ENCODE results near the gene MYO15B. TPM values are rescaled to one million over a fixed set of nuclear protein-coding genes. Genes with fewer than 3 reads are reported as not detected.

The MYO15B gene
- total RNA-seq, 3 donors from 2014 or later: 591 to 1,071 (median 660) TPM

DNA sequence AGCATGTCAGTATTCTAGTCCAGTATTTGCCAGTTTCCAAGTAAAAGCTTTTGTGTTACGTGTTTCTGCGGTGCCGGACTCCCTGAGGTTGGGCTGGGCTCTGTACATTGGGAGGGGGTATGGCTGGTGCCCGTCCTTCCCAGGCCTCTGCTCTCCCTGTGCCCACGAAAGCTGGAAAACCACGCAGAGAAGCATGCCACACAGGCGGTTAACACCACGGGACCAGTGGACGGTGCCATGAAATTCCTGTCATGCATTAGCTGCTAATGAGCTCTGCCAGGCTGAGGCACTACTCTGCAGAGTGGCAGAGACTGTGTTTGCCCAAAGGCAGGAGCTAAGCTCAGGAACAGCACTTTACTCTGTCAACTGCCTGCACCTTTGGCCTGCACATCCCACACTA, 53.7 kb downstream of the MYO15B start:
- Histone ChIP-seq H3K9me3 (no peaks in the 10 kb centered on the region), H3K4me3 (no peak overlapping the region), H3K36me3 (ENCODE audit: low read depth) (no peaks in the 10 kb centered on the region), H3K4me1 (ENCODE audit: low read depth) (peaks cover 32% of the 10 kb centered on the region)
- ATAC-seq (no peak), DNase-seq (no peak)
- TF ChIP-seq, protein P1, sequence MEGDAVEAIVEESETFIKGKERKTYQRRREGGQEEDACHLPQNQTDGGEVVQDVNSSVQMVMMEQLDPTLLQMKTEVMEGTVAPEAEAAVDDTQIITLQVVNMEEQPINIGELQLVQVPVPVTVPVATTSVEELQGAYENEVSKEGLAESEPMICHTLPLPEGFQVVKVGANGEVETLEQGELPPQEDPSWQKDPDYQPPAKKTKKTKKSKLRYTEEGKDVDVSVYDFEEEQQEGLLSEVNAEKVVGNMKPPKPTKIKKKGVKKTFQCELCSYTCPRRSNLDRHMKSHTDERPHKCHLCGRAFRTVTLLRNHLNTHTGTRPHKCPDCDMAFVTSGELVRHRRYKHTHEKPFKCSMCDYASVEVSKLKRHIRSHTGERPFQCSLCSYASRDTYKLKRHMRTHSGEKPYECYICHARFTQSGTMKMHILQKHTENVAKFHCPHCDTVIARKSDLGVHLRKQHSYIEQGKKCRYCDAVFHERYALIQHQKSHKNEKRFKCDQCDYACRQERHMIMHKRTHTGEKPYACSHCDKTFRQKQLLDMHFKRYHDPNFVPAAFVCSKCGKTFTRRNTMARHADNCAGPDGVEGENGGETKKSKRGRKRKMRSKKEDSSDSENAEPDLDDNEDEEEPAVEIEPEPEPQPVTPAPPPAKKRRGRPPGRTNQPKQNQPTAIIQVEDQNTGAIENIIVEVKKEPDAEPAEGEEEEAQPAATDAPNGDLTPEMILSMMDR (IDR thresholded peaks at IDR 0.05): no peak
- intact Hi-C loops (cut with DNase I, micrococcal nuclease): no loop called here

DNA sequence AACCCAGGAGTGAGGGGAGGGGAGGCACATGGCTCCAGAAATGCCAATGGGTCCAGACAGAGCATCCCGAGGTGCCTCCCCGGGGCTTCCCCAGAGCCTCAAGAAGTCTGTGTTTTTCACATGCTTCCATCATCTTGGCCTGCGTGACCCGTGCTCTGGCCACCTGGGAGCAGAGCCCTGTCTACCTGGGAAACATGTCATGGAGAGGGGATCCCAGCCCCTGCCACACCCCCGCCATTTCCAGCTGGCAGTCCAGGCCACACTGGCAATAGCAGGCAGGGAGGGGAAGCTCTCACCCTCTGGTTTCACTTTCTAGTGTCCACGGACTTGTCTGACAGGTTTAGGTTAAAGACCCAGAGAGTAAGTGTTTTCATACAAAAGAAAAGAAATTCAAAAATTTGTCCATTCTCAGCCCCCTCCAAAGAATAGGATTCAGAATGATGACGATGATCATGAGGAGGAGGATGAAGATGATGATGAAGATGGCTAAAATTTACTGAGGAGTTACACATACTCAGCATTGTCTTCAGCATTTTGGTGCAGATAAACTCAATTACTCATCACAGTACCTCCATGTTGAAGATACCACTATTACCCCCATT, 54.7 kb downstream of the MYO15B start:
- Histone ChIP-seq H3K4me3 (no peak overlapping the region), H3K4me1 (ENCODE audit: low read depth) (peaks cover 30% of the 10 kb centered on the region), H3K9me3 (no peaks in the 10 kb centered on the region), H3K36me3 (ENCODE audit: low read depth) (no peaks in the 10 kb centered on the region)
- ATAC-seq (peak; percentile 34), DNase-seq (peak; percentile 68 to 74 (median 71))
- TF ChIP-seq, protein P1 (IDR thresholded peaks at IDR 0.05): no peak
- intact Hi-C loops (cut with DNase I, micrococcal nuclease): no loop called here

DNA sequence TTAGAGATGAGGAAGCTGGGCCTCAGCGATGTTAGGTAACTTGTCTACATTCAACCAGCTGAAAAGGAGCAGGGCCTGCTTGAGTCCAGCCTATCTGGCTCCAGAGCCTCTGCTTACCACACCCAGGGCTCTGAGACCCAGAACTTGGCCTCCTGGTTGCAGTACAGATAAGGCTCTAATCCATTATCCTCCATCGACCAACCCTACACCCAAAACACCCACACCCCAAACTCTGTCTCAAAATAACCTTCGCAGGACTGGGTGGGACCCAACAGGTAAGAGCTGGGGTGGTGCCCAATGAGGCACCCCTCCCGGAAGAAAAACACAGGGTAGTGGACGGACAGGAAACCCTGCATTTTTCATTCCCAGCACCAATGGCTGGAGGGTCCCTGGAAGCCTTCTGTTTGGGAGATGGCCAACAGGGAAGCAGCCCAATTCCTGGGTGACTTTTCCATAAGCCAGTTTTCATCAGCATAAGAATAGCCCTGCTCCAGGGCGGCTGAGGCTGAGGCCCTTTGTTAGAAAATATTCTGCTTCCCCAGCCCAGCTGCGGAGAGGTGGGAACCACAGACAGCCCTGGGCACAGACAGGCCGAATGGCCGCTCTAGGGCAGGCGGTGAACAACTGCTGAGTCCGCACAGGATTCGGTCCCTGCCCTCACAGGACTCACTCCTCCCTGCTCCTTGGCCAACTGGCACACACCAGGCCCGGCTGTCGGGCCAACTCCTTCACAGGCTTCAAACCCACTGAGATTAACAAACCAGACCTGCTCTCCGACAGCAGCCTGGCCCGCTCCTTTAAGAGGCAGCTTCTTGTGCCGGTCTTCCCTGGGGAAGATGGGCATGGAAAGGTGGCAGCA, 55.4 kb downstream of the MYO15B start:
- Histone ChIP-seq H3K9me3 (no peaks in the 10 kb centered on the region), H3K4me3 (no peak overlapping the region), H3K4me1 (ENCODE audit: low read depth) (peaks cover 28% of the 10 kb centered on the region), H3K36me3 (ENCODE audit: low read depth) (no peaks in the 10 kb centered on the region)
- intact Hi-C loops (cut with DNase I, micrococcal nuclease): no loop called here
- TF ChIP-seq, protein P1 (IDR thresholded peaks at IDR 0.05): no peak
- ATAC-seq: peak; percentile 1
- peak; percentile 41 to 53 (median 51) for DNase-seq

DNA sequence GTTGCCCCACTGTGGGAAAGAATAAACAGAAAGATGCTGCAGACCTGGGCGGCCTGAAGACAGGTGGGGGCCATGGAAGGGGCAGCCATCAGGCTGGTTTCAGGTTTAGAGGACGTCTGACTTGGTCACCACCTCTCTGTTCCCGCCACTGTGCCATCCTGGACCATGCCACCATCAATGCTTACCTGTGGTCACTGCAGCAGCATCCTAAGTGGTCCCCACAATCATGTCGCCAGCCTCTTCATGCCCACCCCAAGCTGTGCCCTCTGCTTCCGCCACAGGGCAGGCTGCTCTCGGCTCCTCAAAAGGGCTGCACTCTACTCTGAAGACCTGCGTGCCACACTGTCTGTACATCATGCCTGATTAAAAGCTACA, 56.0 kb downstream of the MYO15B start:
- no peak overlapping the region for H3K4me3 ChIP-seq
- peaks cover 28% of the 10 kb centered on the region for H3K4me1 ChIP-seq (ENCODE audit: low read depth)
- TF ChIP-seq, protein P1 (IDR thresholded peaks at IDR 0.05): no peak
- ATAC-seq (no peak), DNase-seq (peak in 1 of 3 donors; percentile 27)
- H3K9me3 ChIP-seq: no peaks in the 10 kb centered on the region
- intact Hi-C loops (cut with DNase I, micrococcal nuclease): no loop called here
- H3K36me3 ChIP-seq (ENCODE audit: low read depth): no peaks in the 10 kb centered on the region

DNA sequence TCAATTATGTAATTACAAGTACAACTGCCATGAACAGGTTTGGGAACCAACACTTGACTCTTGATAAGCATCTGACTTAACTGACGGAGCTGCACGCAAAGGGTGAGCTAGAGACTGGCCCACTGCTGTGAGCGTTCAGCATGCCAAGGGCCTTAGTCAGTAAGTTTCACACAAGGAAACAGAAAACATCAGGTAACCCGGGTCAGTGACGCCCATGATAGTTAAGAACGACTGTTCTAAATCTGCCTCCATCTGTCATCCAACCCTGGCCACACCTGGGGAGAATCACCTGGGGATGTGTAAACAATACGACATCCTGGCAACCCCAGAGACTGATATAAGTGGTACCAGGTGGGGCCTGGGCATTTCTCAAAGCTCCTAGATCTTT, 57.9 kb downstream of the MYO15B start:
- Histone ChIP-seq H3K36me3 (ENCODE audit: low read depth) (no peaks in the 10 kb centered on the region), H3K4me1 (ENCODE audit: low read depth) (peaks cover 28% of the 10 kb centered on the region), H3K9me3 (no peaks in the 10 kb centered on the region), H3K4me3 (no peak overlapping the region)
- intact Hi-C loops (cut with DNase I, micrococcal nuclease): no loop called here
- TF ChIP-seq, protein P1 (IDR thresholded peaks at IDR 0.05): no peak
- ATAC-seq (peak; percentile 80), DNase-seq (peak; percentile 57 to 76 (median 62))
